ENCODE measurements around the gene TP63.

DNA sequence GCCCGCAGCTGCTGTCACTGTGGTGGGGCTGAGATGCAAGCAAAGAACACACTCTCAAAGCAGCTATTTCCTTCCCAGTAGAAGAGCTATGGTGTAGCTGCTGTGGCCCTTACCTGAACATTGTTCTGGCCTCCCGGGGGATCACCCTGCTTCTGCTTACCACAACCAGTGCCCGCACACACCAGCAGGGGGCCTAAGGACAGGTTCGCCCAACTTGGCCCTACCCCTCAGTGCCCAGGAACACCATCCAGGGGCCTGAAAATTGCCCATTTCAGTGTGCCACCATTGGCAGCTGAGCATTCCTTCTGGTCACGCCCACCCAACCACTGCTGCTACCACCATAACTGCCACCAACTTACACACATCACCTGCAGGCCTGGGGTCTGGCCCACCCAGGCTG, 113.0 kb downstream of the TP63 start:
- TF ChIP-seq, protein P1, sequence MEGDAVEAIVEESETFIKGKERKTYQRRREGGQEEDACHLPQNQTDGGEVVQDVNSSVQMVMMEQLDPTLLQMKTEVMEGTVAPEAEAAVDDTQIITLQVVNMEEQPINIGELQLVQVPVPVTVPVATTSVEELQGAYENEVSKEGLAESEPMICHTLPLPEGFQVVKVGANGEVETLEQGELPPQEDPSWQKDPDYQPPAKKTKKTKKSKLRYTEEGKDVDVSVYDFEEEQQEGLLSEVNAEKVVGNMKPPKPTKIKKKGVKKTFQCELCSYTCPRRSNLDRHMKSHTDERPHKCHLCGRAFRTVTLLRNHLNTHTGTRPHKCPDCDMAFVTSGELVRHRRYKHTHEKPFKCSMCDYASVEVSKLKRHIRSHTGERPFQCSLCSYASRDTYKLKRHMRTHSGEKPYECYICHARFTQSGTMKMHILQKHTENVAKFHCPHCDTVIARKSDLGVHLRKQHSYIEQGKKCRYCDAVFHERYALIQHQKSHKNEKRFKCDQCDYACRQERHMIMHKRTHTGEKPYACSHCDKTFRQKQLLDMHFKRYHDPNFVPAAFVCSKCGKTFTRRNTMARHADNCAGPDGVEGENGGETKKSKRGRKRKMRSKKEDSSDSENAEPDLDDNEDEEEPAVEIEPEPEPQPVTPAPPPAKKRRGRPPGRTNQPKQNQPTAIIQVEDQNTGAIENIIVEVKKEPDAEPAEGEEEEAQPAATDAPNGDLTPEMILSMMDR (IDR thresholded peaks at IDR 0.05) = no peak
- no peak for TF ChIP-seq POLR2A (IDR thresholded peaks at IDR 0.05)

All from Peyer's patch (tissue), 4 donors.